Left lung (tissue), 10 donors: ENCODE data around the gene TBC1D23. TPM values are rescaled to one million over a fixed set of nuclear protein-coding genes. Genes with fewer than 3 reads are reported as not detected.

ENCODE experiments used
- ATAC-seq: fragments of 200-7000 bp; cut with Tn5 transposase; one replicate; pipeline ENCODE4 v1.9.1; 2020; ENCODE audit warnings: moderate library complexity
- DNase-seq, 4 donors: peaks; one replicate each; pipeline ENCODE4 v3.0.0-alpha.2; 2013 to 2020
- H3K27ac ChIP-seq, 2 donors: fragments of 200-600 bp; sonication (generic) in 1 of 2; one replicate each; pipeline versions ENCODE4 v1.5.0 to v1.8.0; 2020 to 2021
- H3K27me3 ChIP-seq, 2 donors: fragments of 200-600 bp; sonication (generic) in 1 of 2; one replicate each; pipeline versions ENCODE4 v1.5.0 to v1.8.0; 2020 to 2021
- H3K36me3 ChIP-seq, 2 donors: fragments of 200-600 bp; sonication (generic) in 1 of 2; one replicate each; pipeline versions ENCODE4 v1.5.0 to v1.8.0; 2020 to 2021
- H3K4me1 ChIP-seq, 2 donors: fragments of 200-600 bp; one replicate each; pipeline ENCODE4 v1.8.0; 2021
- H3K4me3 ChIP-seq, 2 donors: fragments of 200-600 bp; sonication (generic) in 1 of 2; one replicate each; pipeline versions ENCODE4 v1.5.0 to v1.8.0; 2020 to 2021; ENCODE audit warnings: mild to moderate bottlenecking in 1 of 2
- H3K9me3 ChIP-seq, 2 donors: fragments of 200-600 bp; sonication (generic) in 1 of 2; one replicate each; pipeline versions ENCODE4 v1.5.0 to v1.8.0; 2020 to 2021
- CTCF ChIP-seq, 2 donors: fragments of 200-600 bp; sonication (generic) in 1 of 2; IDR thresholded peaks; one replicate each; pipeline versions ENCODE4 v1.5.0 to v1.8.0; 2021; ENCODE audit warnings: antibody characterized with exemption in 2 of 2
- intact Hi-C, 2 donors: fragments of 100-400 bp; cut with DNase I; formaldehyde crosslinking; loops; one replicate each; pipeline versions ENCODE4 v1.11.2 to v1.14.2; 2022
- polyA plus RNA-seq, 6 donors: library from polyadenylated mRNA; unstranded; fragments of 120-200 nt; gene quantifications; one replicate each; pipeline ENCODE4 v1.2.1, GENCODE V29; 2013; ENCODE audit not compliant: insufficient read length in 6 of 6
- total RNA-seq, 2 donors: library from RNA; stranded (reverse); fragmentation: NEBNext Ultra II Directional; extraction: Animal tissue kit (Norgen Biotek cat#: 25700); gene quantifications; one replicate each; pipeline ENCODE4 v1.2.1, GENCODE V29; 2021
- donor health status: DM: no; HTN: yes; CAD: no.
- donor health status: DM: no; HTN: no; CAD: no.

TBC1D23 gene
- total and polyA plus RNA-seq, 8 donors: 31.6 to 46.3 (median 37.9) TPM

DNA sequence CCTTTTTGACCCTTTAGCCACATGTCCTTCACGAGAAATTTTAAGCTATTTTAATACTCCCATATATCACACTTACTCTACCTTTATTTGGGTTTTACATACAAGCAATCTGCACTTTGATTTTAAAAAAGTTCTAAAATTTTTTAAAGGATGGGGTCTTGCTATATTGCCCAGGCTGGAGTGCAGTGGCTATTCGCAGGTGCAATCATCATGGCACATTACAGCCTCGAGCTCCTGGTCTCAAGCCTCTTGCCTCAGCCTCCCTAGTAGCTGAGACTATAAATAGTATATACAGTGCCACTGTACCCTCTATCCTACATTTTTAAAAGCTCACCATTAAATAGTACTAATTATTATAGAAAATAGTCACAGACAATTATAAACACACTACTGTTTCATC is 103.6 kb downstream of the TBC1D23 start:
- DNase-seq (no peak), ATAC-seq (no peak)
- TF ChIP-seq CTCF (IDR thresholded peaks at IDR 0.05): no peak
- Histone ChIP-seq H3K27me3 (no peaks in the 10 kb centered on the region), H3K4me3 (no peak overlapping the region), H3K9me3 (peaks cover 0 to 6% of the 10 kb centered on the region in 2 donors), H3K27ac (no peak overlapping the region), H3K36me3 (peaks cover 0 to 93% of the 10 kb centered on the region in 2 donors), H3K4me1 (no peaks in the 10 kb centered on the region)
- intact Hi-C loops: no loop called here

GRCh38 chr3:100366424-100366823 is 105.6 kb downstream of the TBC1D23 start:
- no peak overlapping the region for H3K4me3 ChIP-seq
- intact Hi-C loops: no loop called here
- DNase-seq: no peak
- no peaks in the 10 kb centered on the region for H3K27me3 ChIP-seq
- no peak for TF ChIP-seq CTCF (IDR thresholded peaks at IDR 0.05)
- H3K4me1 ChIP-seq: no peaks in the 10 kb centered on the region
- H3K9me3 ChIP-seq: peaks cover 0 to 6% of the 10 kb centered on the region in 2 donors
- H3K27ac ChIP-seq: no peak overlapping the region
- no peak for ATAC-seq
- peaks cover 0 to 98% of the 10 kb centered on the region in 2 donors for H3K36me3 ChIP-seq

GRCh38 chr3:100368441-100368840 is 107.6 kb downstream of the TBC1D23 start:
- no peak overlapping the region for H3K4me3 ChIP-seq
- no peak for DNase-seq
- peaks cover 0 to 98% of the 10 kb centered on the region in 2 donors for H3K36me3 ChIP-seq
- no peaks in the 10 kb centered on the region for H3K27me3 ChIP-seq
- ATAC-seq: no peak
- TF ChIP-seq CTCF (IDR thresholded peaks at IDR 0.05): no peak
- H3K27ac ChIP-seq: no peak overlapping the region
- H3K9me3 ChIP-seq: no peaks in the 10 kb centered on the region
- H3K4me1 ChIP-seq: no peaks in the 10 kb centered on the region
- intact Hi-C loops: no loop called here

GRCh38 chr3:100370756-100371155 is 110.0 kb downstream of the TBC1D23 start:
- DNase-seq (no peak), ATAC-seq (no peak)
- H3K27me3 ChIP-seq: no peaks in the 10 kb centered on the region
- H3K36me3 ChIP-seq: peaks cover 0 to 96% of the 10 kb centered on the region in 2 donors
- H3K4me3 ChIP-seq: no peak overlapping the region
- H3K9me3 ChIP-seq: no peaks in the 10 kb centered on the region
- TF ChIP-seq CTCF (IDR thresholded peaks at IDR 0.05): no peak
- H3K4me1 ChIP-seq: no peaks in the 10 kb centered on the region
- H3K27ac ChIP-seq: no peak overlapping the region
- intact Hi-C loops: no loop called here

- Histone ChIP-seq H3K9me3 (no peaks in the 10 kb centered on the region), H3K27ac (no peak overlapping the region), H3K4me1 (no peaks in the 10 kb centered on the region), H3K36me3 (peaks cover 0 to 95% of the 10 kb centered on the region in 2 donors), H3K4me3 (no peak overlapping the region), H3K27me3 (no peaks in the 10 kb centered on the region)
- no peak for ATAC-seq
- no peak for DNase-seq
- intact Hi-C loops: no loop called here
- TF ChIP-seq CTCF (IDR thresholded peaks at IDR 0.05): no peak
These were observed 113.7 kb downstream of the TBC1D23 start for GRCh38 chr3:100374521-100374920.

Other genes with a start within 250 kb of the TBC1D23 start
- gene FILIP1L, start 146.5 kb upstream of the TBC1D23 start, total RNA-seq: 10 to 100 TPM; 24.3 to 68.9 TPM
- 10 to 100 TPM; 10.6 to 17.6 (median 14.0) TPM for gene FILIP1L, start 146.5 kb upstream of the TBC1D23 start, polyA plus RNA-seq
- gene NIT2, start 73.8 kb downstream of the TBC1D23 start, total RNA-seq: 10 to 100 TPM; 30.8 to 40.8 TPM
- 10 to 100 TPM; 44.9 to 55.8 (median 46.4) TPM for gene NIT2, start 73.8 kb downstream of the TBC1D23 start, polyA plus RNA-seq
- 10 to 100 TPM; 28.0 to 31.4 TPM for gene TOMM70, start 140.1 kb downstream of the TBC1D23 start, total RNA-seq
- 10 to 100 TPM; 56.3 to 65.2 (median 61.5) TPM for gene TOMM70, start 140.1 kb downstream of the TBC1D23 start, polyA plus RNA-seq
- 1 to 10 TPM; 1.4 to 2.1 TPM for gene LNP1, start 140.5 kb downstream of the TBC1D23 start, total RNA-seq
- 10 to 100 TPM in 2 of 6 donors, 1 to 10 TPM in 4; 7.4 to 13.0 (median 9.3) TPM for gene LNP1, start 140.5 kb downstream of the TBC1D23 start, polyA plus RNA-seq
- 10 to 100 TPM; 23.5 to 24.5 TPM for gene TMEM45A, start 231.6 kb downstream of the TBC1D23 start, total RNA-seq
- gene TMEM45A, start 231.6 kb downstream of the TBC1D23 start, polyA plus RNA-seq: 10 to 100 TPM; 38.8 to 53.8 (median 44.3) TPM